ENCODE results near the gene TRPV6. TPM values are rescaled to one million over a fixed set of nuclear protein-coding genes. Genes with fewer than 3 reads are reported as not detected.

TRPV6 gene
- total RNA-seq, 1 donor from 2014 or later: 7.6 TPM

DNA sequence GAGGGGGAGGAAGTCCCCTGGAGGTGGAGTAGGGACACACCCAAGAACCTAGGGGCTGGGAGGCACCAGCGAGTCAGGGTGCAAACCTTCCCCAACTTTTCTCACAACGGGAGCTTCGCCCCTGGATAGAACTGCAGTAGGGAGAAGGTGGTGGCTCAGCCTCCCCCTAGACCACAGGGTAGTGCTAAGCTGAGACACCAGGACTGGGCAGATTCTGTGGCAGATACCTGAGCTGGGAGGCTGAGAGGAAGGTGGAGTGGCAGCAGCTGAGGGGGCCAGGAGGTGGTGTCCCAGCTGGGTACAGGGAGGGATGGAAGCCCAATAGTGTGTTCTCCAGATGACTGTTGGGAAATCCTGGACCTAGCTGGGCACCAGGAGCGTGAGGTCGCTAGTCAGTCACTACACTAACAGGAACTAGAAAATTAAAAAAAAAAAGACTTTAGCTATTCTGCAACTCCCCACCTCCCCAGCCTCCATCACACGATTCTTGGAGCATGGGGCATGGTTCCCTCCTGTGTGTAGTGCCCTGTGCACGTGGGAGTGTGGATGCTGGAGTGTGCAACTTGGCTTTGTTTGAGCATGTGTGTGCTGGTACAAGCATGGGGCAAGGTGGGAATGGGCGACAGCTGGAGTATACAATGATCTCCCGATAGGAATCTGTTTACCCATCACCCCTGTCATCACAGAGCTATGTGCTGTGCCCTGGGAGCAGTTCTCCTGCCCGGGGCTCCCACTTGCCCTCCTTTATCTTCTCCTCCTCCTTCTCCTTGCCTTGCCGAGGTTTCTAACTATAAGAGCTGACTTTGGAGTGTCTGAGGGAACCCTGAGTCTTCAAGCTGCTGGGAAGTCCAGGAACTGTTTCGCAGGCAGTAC, 8.8 kb upstream of the TRPV6 start:
- H3K4me3 ChIP-seq (ENCODE audit: low read depth, low read length): no peak overlapping the region
- TF ChIP-seq, protein P1, sequence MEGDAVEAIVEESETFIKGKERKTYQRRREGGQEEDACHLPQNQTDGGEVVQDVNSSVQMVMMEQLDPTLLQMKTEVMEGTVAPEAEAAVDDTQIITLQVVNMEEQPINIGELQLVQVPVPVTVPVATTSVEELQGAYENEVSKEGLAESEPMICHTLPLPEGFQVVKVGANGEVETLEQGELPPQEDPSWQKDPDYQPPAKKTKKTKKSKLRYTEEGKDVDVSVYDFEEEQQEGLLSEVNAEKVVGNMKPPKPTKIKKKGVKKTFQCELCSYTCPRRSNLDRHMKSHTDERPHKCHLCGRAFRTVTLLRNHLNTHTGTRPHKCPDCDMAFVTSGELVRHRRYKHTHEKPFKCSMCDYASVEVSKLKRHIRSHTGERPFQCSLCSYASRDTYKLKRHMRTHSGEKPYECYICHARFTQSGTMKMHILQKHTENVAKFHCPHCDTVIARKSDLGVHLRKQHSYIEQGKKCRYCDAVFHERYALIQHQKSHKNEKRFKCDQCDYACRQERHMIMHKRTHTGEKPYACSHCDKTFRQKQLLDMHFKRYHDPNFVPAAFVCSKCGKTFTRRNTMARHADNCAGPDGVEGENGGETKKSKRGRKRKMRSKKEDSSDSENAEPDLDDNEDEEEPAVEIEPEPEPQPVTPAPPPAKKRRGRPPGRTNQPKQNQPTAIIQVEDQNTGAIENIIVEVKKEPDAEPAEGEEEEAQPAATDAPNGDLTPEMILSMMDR (IDR thresholded peaks at IDR 0.05; ENCODE audit: insufficient read depth, low read length, poor library complexity, severe bottlenecking): no peak
- no peak for DNase-seq (ENCODE audit: low read depth)
- no peaks in the 10 kb centered on the region for H3K36me3 ChIP-seq (ENCODE audit: control insufficient read depth, insufficient read depth, low read length)
- no peaks in the 10 kb centered on the region for H3K27me3 ChIP-seq (ENCODE audit: control insufficient read depth, insufficient read depth, low read length)

DNA sequence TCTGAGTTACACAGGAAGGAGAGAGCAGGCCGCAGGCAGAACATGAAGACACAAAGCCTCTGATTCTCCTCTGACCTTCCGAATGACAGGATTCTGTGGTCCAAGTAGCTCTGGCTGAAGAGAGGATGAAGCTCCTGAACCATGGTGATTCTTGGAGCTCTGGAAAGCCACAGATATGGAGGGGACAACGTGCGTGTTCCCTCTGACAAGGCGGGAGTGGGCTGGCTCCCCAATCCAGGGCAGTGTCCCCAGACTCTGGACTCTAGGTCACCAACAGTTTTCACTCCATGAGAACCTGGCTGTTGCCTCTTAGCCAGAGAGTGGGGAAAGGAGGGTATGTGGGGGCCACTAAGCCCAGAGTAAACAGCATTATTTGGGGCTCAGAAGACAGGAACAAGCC, 7.4 kb upstream of the TRPV6 start:
- Histone ChIP-seq H3K36me3 (ENCODE audit: control insufficient read depth, insufficient read depth, low read length) (no peaks in the 10 kb centered on the region), H3K4me3 (ENCODE audit: low read depth, low read length) (no peak overlapping the region), H3K27me3 (ENCODE audit: control insufficient read depth, insufficient read depth, low read length) (no peaks in the 10 kb centered on the region)
- no peak for DNase-seq (ENCODE audit: low read depth)
- TF ChIP-seq, protein P1 (IDR thresholded peaks at IDR 0.05; ENCODE audit: insufficient read depth, low read length, poor library complexity, severe bottlenecking): no peak

DNA sequence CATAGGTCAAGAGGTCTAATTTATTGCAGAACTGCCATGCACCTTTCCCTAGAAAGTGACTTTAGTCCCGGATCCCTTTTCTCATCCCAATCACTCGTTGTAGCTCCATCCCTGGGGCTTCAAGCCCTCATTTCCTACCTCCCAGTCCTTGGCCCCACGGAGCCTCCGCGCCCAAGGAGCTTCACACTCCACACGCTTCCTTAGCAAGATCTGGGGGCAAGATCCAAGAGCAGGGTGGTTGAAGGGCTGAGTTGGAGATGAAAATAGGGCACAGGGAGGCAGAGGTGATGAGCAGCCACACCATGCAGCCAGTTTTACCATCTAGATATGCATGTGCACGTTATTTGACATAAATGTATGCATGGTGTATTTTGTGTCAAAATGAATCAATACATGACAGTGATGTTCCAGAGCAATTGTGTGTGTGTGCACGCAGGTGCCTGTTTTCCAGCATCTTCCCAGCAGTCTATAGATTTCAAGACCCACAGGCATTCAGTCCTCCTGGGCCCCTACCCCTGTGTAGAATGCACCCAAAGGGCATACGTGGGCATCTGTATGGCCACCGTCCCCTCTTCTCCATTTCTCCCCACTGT, 6.0 kb upstream of the TRPV6 start:
- no peaks in the 10 kb centered on the region for H3K36me3 ChIP-seq (ENCODE audit: control insufficient read depth, insufficient read depth, low read length)
- no peak for DNase-seq (ENCODE audit: low read depth)
- H3K4me3 ChIP-seq (ENCODE audit: low read depth, low read length): no peak overlapping the region
- no peaks in the 10 kb centered on the region for H3K27me3 ChIP-seq (ENCODE audit: control insufficient read depth, insufficient read depth, low read length)
- TF ChIP-seq, protein P1 (IDR thresholded peaks at IDR 0.05; ENCODE audit: insufficient read depth, low read length, poor library complexity, severe bottlenecking): no peak

DNA sequence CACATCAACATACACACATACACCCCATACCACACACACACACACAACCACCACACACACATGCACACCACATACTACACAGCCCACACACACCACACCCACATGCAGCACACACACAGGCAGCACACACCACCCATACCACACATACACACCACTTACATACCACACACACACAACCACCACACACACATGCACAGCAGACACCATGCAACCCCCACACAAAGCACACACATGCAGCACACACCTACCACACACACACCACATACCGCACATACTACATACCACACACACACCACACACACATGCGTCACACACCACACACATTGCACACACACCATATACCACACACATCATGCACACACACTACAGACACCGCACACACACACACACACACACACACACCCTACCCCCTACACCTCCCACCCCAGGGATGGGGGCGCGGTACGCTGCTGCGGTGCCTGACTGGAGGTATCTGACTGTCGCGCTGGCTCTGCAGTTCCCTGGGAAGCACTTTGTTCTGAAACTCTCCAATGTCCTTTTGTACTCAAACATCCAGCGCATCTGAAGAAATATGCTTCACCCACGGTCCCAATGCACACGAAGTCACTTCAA, 5.4 kb upstream of the TRPV6 start:
- Histone ChIP-seq H3K36me3 (ENCODE audit: control insufficient read depth, insufficient read depth, low read length) (no peaks in the 10 kb centered on the region), H3K27me3 (ENCODE audit: control insufficient read depth, insufficient read depth, low read length) (no peaks in the 10 kb centered on the region), H3K4me3 (ENCODE audit: low read depth, low read length) (no peak overlapping the region)
- no peak for DNase-seq (ENCODE audit: low read depth)
- TF ChIP-seq, protein P1 (IDR thresholded peaks at IDR 0.05; ENCODE audit: insufficient read depth, low read length, poor library complexity, severe bottlenecking): no peak

DNA sequence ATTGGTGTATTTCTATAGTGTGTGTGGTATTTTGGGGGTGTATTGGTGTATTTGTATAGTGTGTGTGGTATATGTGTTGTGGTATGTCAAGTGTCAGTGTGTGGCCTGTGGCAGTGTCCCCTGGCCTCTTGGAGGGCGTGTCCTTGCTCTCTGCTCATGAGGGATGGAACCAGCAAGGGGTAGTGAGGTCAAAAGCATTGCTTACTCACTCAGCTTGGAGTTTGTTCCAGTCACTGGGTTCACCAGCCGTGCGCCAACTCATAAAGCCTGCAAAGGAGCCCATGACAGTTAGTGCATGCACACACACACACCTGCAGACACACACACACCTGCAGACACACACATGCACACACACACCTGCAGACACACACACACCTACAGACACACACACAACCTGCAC, 4.3 kb upstream of the TRPV6 start:
- H3K36me3 ChIP-seq (ENCODE audit: control insufficient read depth, insufficient read depth, low read length): no peaks in the 10 kb centered on the region
- DNase-seq (ENCODE audit: low read depth): no peak
- TF ChIP-seq, protein P1 (IDR thresholded peaks at IDR 0.05; ENCODE audit: insufficient read depth, low read length, poor library complexity, severe bottlenecking): no peak
- H3K4me3 ChIP-seq (ENCODE audit: low read depth, low read length): no peak overlapping the region
- no peaks in the 10 kb centered on the region for H3K27me3 ChIP-seq (ENCODE audit: control insufficient read depth, insufficient read depth, low read length)
